ENCODE data around the gene FIS1. TPM values are rescaled to one million over a fixed set of nuclear protein-coding genes. Genes with fewer than 3 reads are reported as not detected.
A peak's percentile ranks its signal among the peaks of the same experiment; 100 is the strongest.

FIS1 gene
- total RNA-seq, 1 donor from 2014 or later, result 140 TPM

DNA sequence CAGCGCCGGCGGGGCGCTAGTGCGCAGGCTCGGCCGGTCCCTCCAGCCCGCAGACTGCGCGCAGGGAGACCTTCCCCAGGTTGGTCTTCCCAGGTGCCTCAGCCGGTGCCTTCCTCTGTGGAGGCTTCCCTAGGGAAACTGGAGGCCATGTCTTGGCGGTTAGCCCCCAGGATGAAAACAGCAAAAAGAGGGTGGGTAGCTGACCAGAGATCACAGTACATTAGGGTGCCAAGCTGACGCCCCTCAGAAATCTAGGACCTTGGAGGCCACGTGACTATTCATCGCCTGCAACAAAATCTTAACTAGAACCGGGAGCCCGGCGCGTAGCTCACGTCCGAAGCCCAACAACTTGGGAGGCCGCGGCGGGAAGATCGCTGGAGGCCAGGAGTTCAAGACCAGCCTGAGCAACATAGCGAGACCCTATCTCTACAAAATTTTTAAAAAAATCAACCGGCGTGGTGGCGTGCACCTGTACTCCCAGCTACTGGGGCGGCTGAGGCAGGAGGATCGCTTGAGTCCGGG lies 327 bp upstream of the FIS1 start:
- DNase-seq (ENCODE audit: low read depth) (no peak), FAIRE-seq (no peak)
- Mint-ChIP-seq H3K36me3 (ENCODE audit: low read depth, unreplicated experiment) (peaks cover 5% of the 10 kb centered on the region), H3K27me3 (ENCODE audit: low read depth, unreplicated experiment) (no peaks in the 10 kb centered on the region), H3K9me3 (ENCODE audit: unreplicated experiment) (no peaks in the 10 kb centered on the region), H3K27ac (ENCODE audit: unreplicated experiment) (peak overlapping the region; percentile 89), H3K4me3 (ENCODE audit: unreplicated experiment) (peak overlapping the region; percentile 91), H3K4me1 (ENCODE audit: low read depth, unreplicated experiment) (peaks cover 9% of the 10 kb centered on the region)
- Histone ChIP-seq H4K20me1 (ENCODE audit: insufficient read depth, low read length) (peaks cover 30% of the 10 kb centered on the region), H3K9ac (ENCODE audit: low read length) (peak overlapping the region; percentile 93), H3K27ac (ENCODE audit: low read depth, low read length) (peak overlapping the region; percentile 86), H3K9me3 (ENCODE audit: insufficient read depth, low read depth, low read length) (no peaks in the 10 kb centered on the region), H3K4me2 (ENCODE audit: low read length) (peak overlapping the region; percentile 97), H3K4me3 (ENCODE audit: insufficient read depth, low read depth, low read length) (peak overlapping the region; percentile 91), H3K4me1 (ENCODE audit: insufficient read depth, low read length) (peaks cover 9% of the 10 kb centered on the region), H3K79me2 (ENCODE audit: insufficient read depth, low read length) (peaks cover 73% of the 10 kb centered on the region), H3K27me3 (ENCODE audit: insufficient read depth, low read length) (no peaks in the 10 kb centered on the region), H3K36me3 (ENCODE audit: insufficient read depth, low read length) (peaks cover 5% of the 10 kb centered on the region), H2AFZ (ENCODE audit: low read depth, low read length) (peak overlapping the region; percentile 95)
- TF ChIP-seq EZH2 (IDR thresholded peaks at IDR 0.05; ENCODE audit: insufficient read depth, low read length), result no peak
- TF ChIP-seq, protein P1, sequence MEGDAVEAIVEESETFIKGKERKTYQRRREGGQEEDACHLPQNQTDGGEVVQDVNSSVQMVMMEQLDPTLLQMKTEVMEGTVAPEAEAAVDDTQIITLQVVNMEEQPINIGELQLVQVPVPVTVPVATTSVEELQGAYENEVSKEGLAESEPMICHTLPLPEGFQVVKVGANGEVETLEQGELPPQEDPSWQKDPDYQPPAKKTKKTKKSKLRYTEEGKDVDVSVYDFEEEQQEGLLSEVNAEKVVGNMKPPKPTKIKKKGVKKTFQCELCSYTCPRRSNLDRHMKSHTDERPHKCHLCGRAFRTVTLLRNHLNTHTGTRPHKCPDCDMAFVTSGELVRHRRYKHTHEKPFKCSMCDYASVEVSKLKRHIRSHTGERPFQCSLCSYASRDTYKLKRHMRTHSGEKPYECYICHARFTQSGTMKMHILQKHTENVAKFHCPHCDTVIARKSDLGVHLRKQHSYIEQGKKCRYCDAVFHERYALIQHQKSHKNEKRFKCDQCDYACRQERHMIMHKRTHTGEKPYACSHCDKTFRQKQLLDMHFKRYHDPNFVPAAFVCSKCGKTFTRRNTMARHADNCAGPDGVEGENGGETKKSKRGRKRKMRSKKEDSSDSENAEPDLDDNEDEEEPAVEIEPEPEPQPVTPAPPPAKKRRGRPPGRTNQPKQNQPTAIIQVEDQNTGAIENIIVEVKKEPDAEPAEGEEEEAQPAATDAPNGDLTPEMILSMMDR (IDR thresholded peaks at IDR 0.05; ENCODE audit: insufficient read depth, low read depth, low read length), result no peak

DNA sequence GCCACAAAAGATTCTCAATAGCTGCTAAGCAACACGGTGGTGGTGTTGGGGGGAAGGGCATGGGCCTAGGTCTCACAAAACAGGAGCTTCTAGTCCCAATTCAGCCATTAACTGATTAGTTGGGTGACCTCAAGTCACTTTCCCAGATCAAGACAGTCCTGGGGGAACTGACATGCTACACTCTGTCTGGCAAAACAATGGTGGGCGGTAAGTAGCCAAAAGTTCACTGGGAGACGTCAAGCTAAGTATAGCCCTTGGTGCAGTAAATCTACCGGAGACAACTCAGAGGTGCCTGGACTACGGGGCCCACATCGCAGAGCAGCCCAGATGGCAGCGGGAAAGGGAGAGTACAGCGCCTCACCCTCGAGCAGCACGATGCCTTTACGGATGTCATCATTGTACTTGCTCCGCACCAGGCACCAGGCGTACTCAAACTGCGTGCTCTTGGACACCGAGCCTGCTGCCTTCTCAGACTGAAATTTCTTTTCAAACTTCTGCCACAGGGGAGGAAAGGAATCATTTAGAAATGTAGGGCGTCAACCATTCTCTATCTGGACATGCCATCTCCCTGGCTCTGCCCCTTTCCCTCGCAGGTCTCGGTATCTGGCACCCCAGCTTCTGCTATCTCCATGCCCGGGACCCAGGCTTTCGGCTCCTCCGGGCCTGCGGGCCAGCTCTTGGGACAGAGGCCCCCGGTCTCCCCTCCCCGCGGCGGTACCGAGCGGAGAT lies 1.1 kb downstream of the FIS1 start:
- peak overlapping the region; percentile 97 for H3K4me2 ChIP-seq (ENCODE audit: low read length)
- Mint-ChIP-seq H3K4me1 (ENCODE audit: low read depth, unreplicated experiment) (peaks cover 6% of the 10 kb centered on the region), H3K27ac (ENCODE audit: unreplicated experiment) (peak overlapping the region; percentile 64), H3K36me3 (ENCODE audit: low read depth, unreplicated experiment) (peaks cover 3% of the 10 kb centered on the region), H3K4me3 (ENCODE audit: unreplicated experiment) (peak overlapping the region; percentile 91), H3K27me3 (ENCODE audit: low read depth, unreplicated experiment) (no peaks in the 10 kb centered on the region), H3K9me3 (ENCODE audit: unreplicated experiment) (no peaks in the 10 kb centered on the region)
- no peaks in the 10 kb centered on the region for H3K27me3 ChIP-seq (ENCODE audit: insufficient read depth, low read length)
- H4K20me1 ChIP-seq (ENCODE audit: insufficient read depth, low read length), result peaks cover 35% of the 10 kb centered on the region
- peaks cover 59% of the 10 kb centered on the region for H3K79me2 ChIP-seq (ENCODE audit: insufficient read depth, low read length)
- H3K9ac ChIP-seq (ENCODE audit: low read length), result peak overlapping the region; percentile 93
- H2AFZ ChIP-seq (ENCODE audit: low read depth, low read length), result peak overlapping the region; percentile 70
- DNase-seq (ENCODE audit: low read depth) (peak; percentile 29), FAIRE-seq (no peak)
- H3K9me3 ChIP-seq (ENCODE audit: insufficient read depth, low read depth, low read length), result no peaks in the 10 kb centered on the region
- H3K4me3 ChIP-seq (ENCODE audit: insufficient read depth, low read depth, low read length), result peak overlapping the region; percentile 91
- H3K4me1 ChIP-seq (ENCODE audit: insufficient read depth, low read length), result peaks cover 9% of the 10 kb centered on the region
- H3K36me3 ChIP-seq (ENCODE audit: insufficient read depth, low read length), result peaks cover 5% of the 10 kb centered on the region
- peak overlapping the region; percentile 86 for H3K27ac ChIP-seq (ENCODE audit: low read depth, low read length)
- TF ChIP-seq, protein P1 (IDR thresholded peaks at IDR 0.05; ENCODE audit: insufficient read depth, low read depth, low read length), result peak; percentile 63
- no peak for TF ChIP-seq EZH2 (IDR thresholded peaks at IDR 0.05; ENCODE audit: insufficient read depth, low read length)

Data from astrocyte (in vitro differentiated cells and primary cell).